HG03342 (cell line): Measurements from ENCODE around the gene MECR.
A peak's percentile ranks its signal among the peaks of the same experiment; 100 is the strongest.

ENCODE experiments used
- ATAC-seq: cut with Tn5 transposase; IDR thresholded peaks from one replicate; pipeline ENCODE4 v1.9.1; 2021; ENCODE audit warnings: mild to moderate bottlenecking, moderate library complexity; ENCODE audit not compliant: unreplicated experiment

Gene MECR

DNA sequence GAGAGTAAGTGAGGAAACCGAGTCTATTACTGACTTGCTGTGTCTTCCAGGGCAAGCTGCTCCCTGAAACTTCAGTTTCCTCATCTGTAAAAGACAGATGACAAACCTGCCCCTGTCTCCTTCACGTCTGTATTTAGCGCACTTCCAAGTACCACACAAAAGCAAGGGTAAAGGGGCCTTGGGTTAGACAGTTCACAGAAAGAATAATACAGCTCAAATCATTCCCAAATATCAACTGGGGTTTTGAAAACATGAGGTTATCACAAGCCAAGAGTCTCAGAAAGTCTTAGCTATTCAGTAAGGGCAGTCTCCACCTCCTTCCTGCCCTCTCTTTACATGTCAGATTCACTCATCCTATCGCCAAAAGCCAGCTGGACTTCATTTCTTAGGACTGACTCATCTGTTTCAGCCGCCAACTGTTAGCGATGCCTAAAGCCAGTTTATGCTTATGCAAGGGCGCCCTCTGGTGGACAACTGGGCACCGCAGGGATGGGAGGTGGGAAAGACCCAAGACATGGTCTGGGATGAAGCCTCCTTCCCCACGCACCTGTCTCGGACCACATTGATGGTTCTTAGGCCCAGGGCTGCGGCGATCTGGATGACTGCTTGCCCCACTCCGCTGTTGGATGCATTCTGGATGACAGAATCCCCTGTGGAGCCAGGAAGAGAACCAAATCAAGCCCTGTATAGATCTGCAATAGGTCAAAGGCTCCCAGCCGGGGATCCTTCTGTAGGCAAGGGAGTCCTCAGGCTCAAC, 28.0 kb downstream of the MECR start:
- no peak for ATAC-seq

- ATAC-seq: no peak
Measured at GRCh38 chr1:29202053-29202452, 28.7 kb downstream of the MECR start.

GRCh38 chr1:29201595-29202051, 29.1 kb downstream of the MECR start:
- no peak for ATAC-seq

DNA sequence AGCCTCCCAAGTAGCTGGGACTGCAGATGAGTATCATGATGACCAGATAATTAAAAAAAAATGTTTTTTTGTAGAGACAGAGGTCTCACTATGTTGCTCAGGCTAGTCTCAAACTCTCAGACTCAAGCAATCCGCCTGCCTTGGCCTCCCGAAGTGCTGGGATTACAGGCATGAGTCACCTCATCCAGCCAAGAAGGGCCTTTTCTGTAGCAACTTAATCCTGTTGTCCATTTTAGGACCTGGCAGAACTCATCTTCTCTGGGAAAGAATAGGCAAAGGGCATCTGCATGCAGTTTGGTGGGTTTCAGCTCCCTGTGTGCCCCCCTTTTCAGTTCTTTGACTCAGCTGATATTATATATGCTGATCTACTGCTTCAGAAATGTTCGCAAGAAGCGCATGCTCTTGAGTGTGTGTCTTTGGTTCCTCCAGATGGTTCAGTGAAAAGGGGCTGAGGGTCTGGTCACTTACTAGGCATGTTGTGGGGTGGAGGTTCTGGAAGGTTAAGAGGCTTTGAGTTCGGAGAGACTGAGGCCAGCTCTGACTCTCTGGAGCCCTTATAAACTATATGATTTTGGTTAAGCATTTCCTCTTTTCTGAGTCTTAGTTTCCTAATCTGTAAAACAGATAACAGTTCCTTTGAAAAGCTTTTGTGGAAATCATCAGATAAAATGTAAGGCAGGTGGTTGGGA, 29.7 kb downstream of the MECR start:
- no peak for ATAC-seq

DNA sequence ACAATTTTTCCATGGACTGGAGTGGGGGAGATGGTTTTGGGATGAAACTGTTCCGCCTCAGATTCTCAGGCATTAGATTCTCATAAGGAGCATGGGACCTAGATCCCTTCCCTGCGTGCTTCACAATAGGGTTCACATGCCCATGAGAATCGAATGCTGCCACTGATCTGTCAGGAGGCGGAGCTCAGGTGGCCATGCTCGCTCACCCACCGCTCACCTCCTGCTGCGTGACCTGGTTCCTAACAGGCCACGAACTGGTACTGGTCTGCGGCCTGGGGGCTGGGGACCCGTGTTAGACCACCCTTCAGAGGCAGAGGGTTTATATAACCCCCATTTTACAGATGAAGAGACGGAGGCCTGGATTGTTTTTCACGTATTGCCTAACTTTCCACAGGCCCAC, 32.7 kb downstream of the MECR start:
- no peak for ATAC-seq

DNA sequence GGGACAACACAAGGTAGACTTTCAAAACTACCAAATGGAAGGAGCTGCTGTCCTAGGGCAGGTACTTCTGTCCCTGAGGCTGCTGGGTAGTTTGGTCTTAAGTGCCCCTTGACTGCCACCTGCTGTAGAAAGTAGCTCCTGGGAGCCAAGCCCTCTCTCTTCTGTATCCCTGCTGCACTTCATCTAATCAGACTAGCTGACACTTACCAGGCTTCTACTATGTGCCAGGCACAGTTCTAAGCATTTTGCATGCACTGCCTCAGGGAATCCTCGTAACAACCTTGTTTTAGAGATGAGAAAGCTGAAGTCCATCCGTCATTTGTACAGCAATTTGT, 33.2 kb downstream of the MECR start:
- ATAC-seq: no peak

- no peak for ATAC-seq
Measured at GRCh38 chr1:29196863-29197589, 33.7 kb downstream of the MECR start.

- ATAC-seq: no peak
Measured at GRCh38 chr1:29195881-29196291, 34.8 kb downstream of the MECR start.

- ATAC-seq: no peak
Measured at GRCh38 chr1:29193879-29194455, 36.8 kb downstream of the MECR start.

DNA sequence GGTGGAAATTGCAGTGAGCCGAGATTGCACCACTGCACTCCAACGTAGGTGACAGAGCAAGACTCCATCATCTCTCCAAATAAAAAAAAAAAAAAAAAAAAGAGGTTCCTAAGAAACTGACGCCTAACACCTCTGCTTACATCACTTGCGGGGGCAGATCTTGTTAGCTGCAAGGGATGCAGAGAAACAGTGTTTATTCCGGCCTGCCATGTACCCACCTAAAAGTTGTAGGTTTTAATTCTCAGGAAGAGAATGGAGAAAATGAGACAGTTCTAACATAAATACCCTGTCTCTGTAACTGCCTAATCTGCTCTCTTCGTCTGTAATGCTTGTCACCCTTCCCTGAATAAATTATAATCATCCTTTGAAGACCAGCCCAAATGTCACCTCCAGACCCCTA, 40.0 kb downstream of the MECR start:
- no peak for ATAC-seq

- ATAC-seq: no peak
Measured at GRCh38 chr1:29186707-29187106, 44.0 kb downstream of the MECR start.

DNA sequence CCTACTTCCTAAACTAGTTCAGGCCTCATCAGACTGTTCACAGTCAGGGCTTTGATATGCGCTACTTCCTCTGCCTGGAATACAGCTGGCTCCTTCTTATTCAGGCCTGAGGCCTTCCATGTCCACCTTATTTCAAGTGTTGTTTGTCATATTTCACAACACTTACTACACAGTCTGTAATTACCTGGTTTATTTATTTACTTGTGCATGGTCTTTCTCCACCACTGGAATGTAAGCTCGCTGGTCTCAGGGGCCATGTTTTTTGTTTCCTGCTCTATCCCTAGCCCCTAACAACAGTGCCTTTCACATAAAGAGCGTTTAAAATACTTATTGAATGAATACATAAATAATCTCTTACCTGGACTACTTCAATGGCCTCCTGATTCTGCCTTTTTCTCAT, 44.5 kb downstream of the MECR start:
- ATAC-seq: no peak

DNA sequence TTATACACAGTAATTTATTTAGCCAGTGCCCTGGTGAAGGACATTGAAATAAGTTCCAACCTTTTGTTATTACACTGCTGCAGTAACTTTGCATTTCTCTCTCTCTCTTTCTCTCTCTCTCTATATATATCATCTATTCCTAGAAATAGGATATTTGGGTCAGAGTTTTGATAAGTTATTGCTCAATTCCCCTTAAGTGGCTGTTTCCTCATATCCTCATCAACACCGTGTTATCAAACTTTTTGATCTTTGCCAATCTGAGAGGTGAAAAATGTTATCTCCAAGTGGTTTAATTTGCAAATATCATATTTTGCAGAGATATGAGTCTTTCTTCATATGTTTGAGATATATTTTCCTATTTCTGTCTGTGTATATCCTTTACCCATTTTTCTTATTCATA, 47.4 kb downstream of the MECR start:
- no peak for ATAC-seq

- peak; percentile 82 for ATAC-seq
Measured at GRCh38 chr1:29181413-29182225, 49.1 kb downstream of the MECR start, which contains the start of gene SRSF4. TSS of gene SRSF4 (minus strand) at chr1:29181900. CDS start at chr1:29181752, 148 bp downstream.

GRCh38 chr1:29180497-29181412, 50.0 kb downstream of the MECR start:
- ATAC-seq: peak; percentile 5

DNA sequence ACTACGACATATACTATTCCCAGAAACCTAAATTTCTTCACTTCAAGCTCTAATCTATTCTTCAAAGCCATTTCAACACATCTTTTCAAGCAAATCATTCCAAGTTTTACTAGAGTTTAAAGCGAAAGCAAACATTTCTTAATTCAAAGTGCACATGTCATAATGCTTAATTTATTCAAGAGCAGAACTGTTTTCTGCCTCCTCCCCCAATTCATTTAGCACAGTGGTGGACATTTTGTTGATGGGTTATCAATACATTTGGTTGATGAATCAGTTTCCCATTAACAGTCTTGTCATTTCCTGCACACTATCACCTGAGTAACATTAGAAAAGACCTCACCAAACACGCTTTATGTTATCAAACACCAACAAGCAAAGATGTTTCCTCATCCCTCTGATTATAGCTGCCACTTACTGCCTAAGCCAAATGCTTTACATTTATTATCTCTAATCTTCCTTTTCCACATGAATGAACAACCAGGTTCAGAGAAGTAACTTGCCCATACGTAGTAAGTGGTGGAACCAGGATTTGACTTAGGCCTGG, 51.0 kb downstream of the MECR start:
- ATAC-seq: no peak

GRCh38 chr1:29177022-29177705, 53.6 kb downstream of the MECR start:
- ATAC-seq: no peak

GRCh38 chr1:29176576-29176975, 54.2 kb downstream of the MECR start:
- ATAC-seq: no peak
